Activated effector memory CD4-positive, alpha-beta T cell treated with anti-CD3 and anti-CD28 coated beads, Interleukin-2, amount 50 U/mL, for 16 hours (primary cell): ENCODE results near the gene SAG.
"Not testable (repeated sequence)": the region's sequence is repeated elsewhere in the genome, so short reads cannot be mapped to it uniquely, and the experiment has no call there.

Experiments used
- DNase-seq: peaks from one replicate; pipeline ENCODE4 v3.0.0-alpha.2; 2020

Gene SAG

GRCh38 chr2:233336091-233336490 is 28.5 kb downstream of the SAG start:
- DNase-seq, result not testable (repeated sequence)

DNA sequence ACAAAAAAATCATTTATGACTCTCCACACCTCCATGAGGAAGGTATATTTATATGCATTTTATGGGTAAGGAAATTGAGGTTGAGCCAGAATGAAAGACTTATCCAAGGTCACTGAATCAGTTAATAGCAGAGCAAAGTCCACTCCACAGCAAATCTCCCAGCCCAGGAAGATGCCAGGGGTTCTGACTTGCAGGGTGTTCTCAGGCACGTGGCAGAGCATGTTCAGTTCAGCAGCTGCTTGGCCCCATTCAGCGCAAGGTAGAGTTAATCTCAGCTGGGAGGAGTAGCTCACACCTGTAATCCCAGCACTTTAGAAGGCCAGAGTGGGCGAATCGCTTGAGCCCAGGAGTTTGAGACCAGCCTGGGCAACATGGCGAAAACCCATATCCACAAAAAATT is 28.9 kb downstream of the SAG start:
- DNase-seq, result no peak

DNA sequence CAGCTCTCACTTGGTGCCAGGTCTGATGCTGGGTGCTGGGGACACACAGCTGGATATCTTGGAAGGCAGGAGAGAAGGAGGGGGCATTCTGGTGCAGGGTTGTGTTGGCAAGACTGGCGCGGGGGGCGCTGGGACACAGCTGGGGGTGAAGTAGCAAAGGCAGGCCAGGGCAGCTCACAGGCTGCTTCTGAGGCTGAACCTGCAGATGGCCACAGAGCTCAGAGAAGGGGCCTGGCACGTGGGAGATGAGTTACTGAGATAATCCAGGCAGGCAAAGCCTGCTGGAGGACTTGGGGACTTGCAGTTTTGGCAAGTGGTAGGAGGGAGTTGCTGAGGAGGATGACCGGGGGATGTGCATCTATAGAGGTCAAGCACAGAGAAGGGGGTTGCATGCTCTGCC is 30.4 kb downstream of the SAG start:
- DNase-seq, result peak; percentile 58

DNA sequence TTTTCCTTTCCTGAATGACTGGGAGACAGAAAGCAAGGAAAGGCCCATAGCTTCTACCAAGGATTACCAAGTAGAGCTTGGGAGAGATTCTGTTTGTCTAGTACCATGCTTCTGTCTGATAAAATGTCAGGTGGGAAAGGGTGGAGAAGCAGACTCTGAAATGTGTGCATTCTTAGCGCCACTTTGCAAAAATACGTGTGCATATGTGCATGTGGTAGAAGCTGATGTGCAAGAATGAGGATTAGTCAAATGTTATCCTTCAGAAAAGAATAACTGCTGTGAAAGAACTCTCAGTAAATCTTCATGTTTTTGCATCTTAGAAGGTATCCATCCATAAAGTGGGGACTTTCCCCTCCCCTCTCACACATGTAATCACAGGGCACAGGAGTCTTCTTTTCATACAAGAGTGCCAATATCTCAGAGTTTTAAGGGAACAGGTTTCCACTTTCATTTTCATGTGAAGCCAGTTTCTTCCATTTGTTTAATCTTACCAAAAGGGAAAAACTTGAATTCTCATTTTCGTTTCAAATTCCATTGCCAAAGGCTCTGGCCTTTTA is 31.3 kb downstream of the SAG start:
- no peak for DNase-seq

DNA sequence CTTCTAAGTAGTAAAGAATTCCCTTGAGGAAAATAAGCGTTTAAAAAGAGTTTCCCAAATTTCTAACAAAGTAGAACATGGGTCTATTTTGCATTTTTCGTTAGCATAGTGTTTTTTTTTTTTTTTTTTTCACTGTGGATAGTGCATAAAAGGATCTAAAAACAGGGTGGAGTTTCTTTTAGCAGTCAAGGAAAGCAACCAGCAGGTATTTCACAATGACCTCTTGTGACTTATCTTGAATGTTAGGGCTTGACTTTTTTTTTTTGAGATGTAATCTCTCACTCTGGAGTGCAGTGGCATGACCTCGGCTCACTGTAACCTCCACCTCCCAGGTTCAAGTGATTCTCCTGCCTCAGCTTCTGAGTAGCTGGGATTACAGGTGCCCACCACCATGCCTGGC is 31.8 kb downstream of the SAG start:
- DNase-seq, result no peak

- no peak for DNase-seq
Observed at GRCh38 chr2:233341296-233341695, 33.7 kb downstream of the SAG start.

- DNase-seq, result peak; percentile 10
Observed at GRCh38 chr2:233342301-233342700, 34.7 kb downstream of the SAG start.

DNA sequence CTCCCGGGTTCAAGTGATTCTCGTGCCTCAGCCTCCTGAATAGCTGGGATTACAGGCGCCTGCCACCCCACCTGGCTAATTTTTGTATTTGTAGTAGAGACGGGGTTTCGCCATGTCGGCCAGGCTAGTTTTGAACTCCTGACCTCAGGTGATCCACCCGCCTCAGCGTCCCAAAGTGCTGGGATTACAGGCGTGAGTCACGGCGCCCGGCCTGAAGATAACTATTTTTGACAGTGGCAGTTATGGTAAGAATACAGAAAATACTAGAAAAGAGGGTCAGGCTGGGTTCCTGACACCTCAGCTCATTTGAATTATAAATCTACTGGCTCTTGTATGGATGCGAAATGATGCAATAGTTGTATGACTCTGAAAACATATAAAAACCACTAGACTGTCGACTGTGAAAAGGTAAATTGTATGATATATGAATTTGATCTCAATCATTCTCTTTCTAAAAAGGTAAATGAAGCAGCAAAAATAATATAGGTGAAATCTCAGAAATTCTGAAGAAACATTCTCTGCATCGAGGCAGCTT is 35.6 kb downstream of the SAG start:
- DNase-seq, result peak; percentile 25

GRCh38 chr2:233346376-233346775 is 38.8 kb downstream of the SAG start:
- peak; percentile 50 for DNase-seq

- DNase-seq, result peak; percentile 49
Observed at GRCh38 chr2:233346930-233347329, 39.3 kb downstream of the SAG start.

- DNase-seq, result no peak
Observed at GRCh38 chr2:233349005-233349998, 41.7 kb downstream of the SAG start.

GRCh38 chr2:233350708-233351107 is 43.1 kb downstream of the SAG start:
- DNase-seq, result peak; percentile 75

GRCh38 chr2:233351423-233351822 is 43.8 kb downstream of the SAG start:
- DNase-seq, result no peak

GRCh38 chr2:233352141-233352842 is 44.7 kb downstream of the SAG start:
- no peak for DNase-seq

GRCh38 chr2:233353101-233353768 is 45.6 kb downstream of the SAG start:
- DNase-seq, result no peak

GRCh38 chr2:233353769-233354499 is 46.3 kb downstream of the SAG start, which contains the start of gene DGKD:
Gene DGKD (plus strand): TSS chr2:233354494. CDS start chr2:233354519, 25 bp downstream.
- DNase-seq, result peak; percentile 92

- no peak for DNase-seq
Observed at GRCh38 chr2:233354500-233354924, 46.9 kb downstream of the SAG start.

DNA sequence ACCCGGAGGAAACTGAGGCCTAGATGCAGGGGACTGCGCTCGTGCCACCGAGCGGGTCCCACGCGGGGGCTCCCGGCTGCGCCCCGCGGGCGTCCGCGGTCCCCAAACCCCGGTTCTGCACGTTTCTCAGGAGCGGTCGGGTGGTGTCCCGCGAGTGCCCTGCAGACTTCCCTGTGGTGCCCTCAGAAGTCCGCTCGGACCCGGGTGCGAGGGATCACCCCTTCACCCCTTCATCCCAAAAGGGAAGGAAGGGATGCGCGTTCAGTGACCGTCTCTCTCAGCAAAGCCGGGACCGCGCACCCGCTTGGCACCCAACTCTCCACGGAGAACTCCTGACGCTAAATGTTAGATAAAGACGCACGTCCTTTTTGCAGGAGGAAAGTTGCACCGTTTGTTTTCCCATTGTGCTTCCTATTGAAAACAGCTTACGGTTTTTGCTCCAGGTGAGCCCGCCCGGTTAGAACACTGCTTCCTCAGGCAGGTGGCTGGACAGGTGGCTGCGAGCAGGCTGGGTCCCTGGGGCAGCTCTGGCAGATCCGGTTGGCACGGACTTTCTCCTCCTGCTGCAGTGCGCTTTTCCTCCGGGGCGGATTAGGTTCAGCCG is 47.5 kb downstream of the SAG start:
- DNase-seq, result peak; percentile 66

DNA sequence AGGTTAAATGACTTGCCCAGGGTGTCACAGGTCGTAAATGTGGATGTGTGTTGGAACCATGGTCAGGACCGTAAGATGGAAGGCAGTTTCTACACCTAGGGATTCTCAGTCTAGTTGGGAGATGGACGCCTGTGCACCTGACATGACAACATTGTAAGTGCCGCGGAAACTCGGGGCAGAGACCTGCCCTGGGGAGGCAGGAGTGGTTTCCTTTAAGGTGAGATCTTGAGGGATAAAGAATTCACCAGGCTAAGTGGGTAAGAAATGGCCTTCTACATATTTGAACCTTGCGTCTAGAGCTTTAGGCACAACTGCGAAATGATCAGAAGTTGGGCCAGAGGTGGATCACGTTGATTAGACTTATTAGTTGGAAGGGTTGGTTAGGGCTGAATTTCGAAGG is 48.3 kb downstream of the SAG start:
- DNase-seq, result no peak

DNA sequence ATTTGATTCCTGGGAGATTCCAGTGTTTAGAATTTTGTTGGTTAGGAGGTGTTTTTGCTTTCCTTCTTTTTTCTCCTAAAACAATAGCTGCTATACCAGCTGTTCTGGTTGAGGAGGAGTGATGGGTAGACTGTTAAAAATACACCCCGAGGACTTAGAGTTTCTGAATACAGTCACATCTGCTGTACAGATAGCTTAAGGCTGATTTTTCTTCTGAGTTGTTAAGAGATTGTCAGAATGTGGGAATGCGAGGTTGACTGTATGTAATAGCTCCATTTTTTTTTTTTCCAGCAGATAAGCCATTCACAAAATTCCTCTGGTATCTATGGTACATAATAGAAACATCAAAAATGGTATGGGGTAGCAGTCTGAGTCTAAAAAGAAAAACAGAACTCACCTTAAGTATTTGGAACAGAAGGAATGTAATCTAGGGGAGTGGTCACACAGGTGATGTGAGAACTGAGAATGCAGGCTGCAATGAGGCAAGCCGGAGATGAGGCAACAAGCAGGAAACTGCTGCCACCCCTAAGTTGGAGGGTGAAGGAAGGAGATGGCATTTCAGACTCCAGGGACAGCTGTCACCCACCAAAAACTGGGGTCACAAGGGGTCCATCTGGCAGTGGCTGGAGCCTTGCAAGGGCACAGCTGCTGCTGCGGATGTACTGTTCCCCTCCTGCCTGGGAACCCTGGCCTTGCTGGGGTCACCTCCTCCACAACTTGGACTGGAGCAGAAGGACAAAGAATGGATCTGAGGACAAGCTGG is 49.1 kb downstream of the SAG start:
- no peak for DNase-seq

DNA sequence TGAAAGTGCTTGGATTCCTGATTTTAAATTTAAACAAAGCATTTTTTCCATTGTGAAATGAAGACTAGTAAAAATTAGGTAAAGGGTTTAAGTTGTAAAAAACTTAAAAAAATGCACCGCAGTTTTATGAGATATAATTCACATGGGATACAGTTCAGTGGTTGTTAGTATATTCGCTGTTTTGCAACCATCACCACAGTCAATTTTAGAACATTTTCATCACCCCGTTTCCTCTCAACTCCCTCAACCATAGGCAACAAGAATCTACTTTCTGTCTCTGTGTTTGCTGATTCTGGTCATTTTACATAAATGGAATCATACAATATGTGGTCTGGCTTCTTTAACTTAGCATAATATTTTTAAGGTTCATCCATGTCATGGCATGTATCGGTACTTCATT is 50.7 kb downstream of the SAG start:
- DNase-seq, result no peak
